Heart left ventricle (tissue), 13 donors: ENCODE results near the gene STK11.

Source experiments
- CTCF ChIP-seq, 12 donors: fragments of 200-600 bp; sonication (generic) in 4 of 12; IDR thresholded peaks; one replicate each; pipeline versions ENCODE4 v1.5.0 to v1.8.0; 2018 to 2022; ENCODE audit warnings: antibody characterized with exemption in 12 of 12, mild to moderate bottlenecking in 5 of 12
- POLR2A ChIP-seq, 2 donors: fragments of 450-650 bp; IDR thresholded peaks; one replicate each; pipeline ENCODE4 v1.6.1; 2017; ENCODE audit warnings: antibody characterized with exemption in 2 of 2, mild to moderate bottlenecking in 2 of 2, moderate library complexity in 2 of 2
- donor health status: ischemic (EF 13 %, LVEDD 7.1; RV severe dilation, severe dysfunction).
- donor health status: DM: no; HTN: yes; CAD: no.
- donor health status: DM: no; HTN: no; CAD: no.
- donor health status: ischemic (EF 25% LVEDD 6.9; RV normal size, moderate dysfunction).
- donor health status: ischemic (EF 25% LVEDD 5.7; RV mildly dilated, moderate dysfunction).
- donor health status: ischemic (EF 35%, LVEDD 5.7; RV mildly dilated, moderate dysfunction).
- donor health status: nonischemic (EF 11% LVEDD 7.7; RV severe dilation, severe dysfunction).
- donor health status: DM: yes; HTN: yes; CAD: no.
- donor health status: PGD.
- donor health status: ischemic (EF 29% LVEDD 5.4; RV normal size, mild dysfunction).
- donor health status: nonischemic (EF 23%, LVEDD 6.1; RV moderate dilation, normal function).

GRCh38 chr19:1274852-1275259 is 69.3 kb downstream of the STK11 start:
- no peak for TF ChIP-seq CTCF (IDR thresholded peaks at IDR 0.05)
- TF ChIP-seq POLR2A (IDR thresholded peaks at IDR 0.05): no peak
